ENCODE measurements around the gene PGRMC2.

The PGRMC2 gene

GRCh38 chr4:128241019-128241418 is 46.6 kb downstream of the PGRMC2 start:
- no peaks in the 10 kb centered on the region for H3K27me3 ChIP-seq (ENCODE audit: insufficient read depth, low read length)
- peaks cover 10% of the 10 kb centered on the region; the same call in 1 of the 2 replicates for H3K9me3 ChIP-seq (ENCODE audit: insufficient read depth, low read depth, low read length)
- no peak overlapping the region for H3K9ac ChIP-seq (ENCODE audit: low read depth, low read length)
- no peak overlapping the region for H3K4me3 ChIP-seq (ENCODE audit: low read length)
- no peaks in the 10 kb centered on the region for H3K4me1 ChIP-seq (ENCODE audit: insufficient read depth, low read length)
- no peaks in the 10 kb centered on the region for H3K36me3 ChIP-seq (ENCODE audit: insufficient read depth, low read depth, low read length)
- no peak overlapping the region for H3K27ac ChIP-seq (ENCODE audit: low read length)

- Histone ChIP-seq H3K9ac (ENCODE audit: low read depth, low read length) (no peak overlapping the region), H3K36me3 (ENCODE audit: insufficient read depth, low read depth, low read length) (no peaks in the 10 kb centered on the region), H3K4me3 (ENCODE audit: low read length) (no peak overlapping the region), H3K4me1 (ENCODE audit: insufficient read depth, low read length) (no peaks in the 10 kb centered on the region), H3K9me3 (ENCODE audit: insufficient read depth, low read depth, low read length) (no peaks in the 10 kb centered on the region), H3K27ac (ENCODE audit: low read length) (no peak overlapping the region), H3K27me3 (ENCODE audit: insufficient read depth, low read length) (no peaks in the 10 kb centered on the region)
Measured at GRCh38 chr4:128234836-128235235, 52.8 kb downstream of the PGRMC2 start.

- Histone ChIP-seq H3K4me1 (ENCODE audit: insufficient read depth, low read length) (no peaks in the 10 kb centered on the region), H3K9me3 (ENCODE audit: insufficient read depth, low read depth, low read length) (no peaks in the 10 kb centered on the region), H3K4me3 (ENCODE audit: low read length) (no peak overlapping the region), H3K27ac (ENCODE audit: low read length) (no peak overlapping the region), H3K36me3 (ENCODE audit: insufficient read depth, low read depth, low read length) (no peaks in the 10 kb centered on the region), H3K9ac (ENCODE audit: low read depth, low read length) (no peak overlapping the region), H3K27me3 (ENCODE audit: insufficient read depth, low read length) (no peaks in the 10 kb centered on the region)
Measured at GRCh38 chr4:128232719-128233118, 54.9 kb downstream of the PGRMC2 start.

- Histone ChIP-seq H3K4me1 (ENCODE audit: insufficient read depth, low read length) (no peaks in the 10 kb centered on the region), H3K9me3 (ENCODE audit: insufficient read depth, low read depth, low read length) (no peaks in the 10 kb centered on the region), H3K27me3 (ENCODE audit: insufficient read depth, low read length) (no peaks in the 10 kb centered on the region), H3K27ac (ENCODE audit: low read length) (no peak overlapping the region), H3K4me3 (ENCODE audit: low read length) (no peak overlapping the region), H3K36me3 (ENCODE audit: insufficient read depth, low read depth, low read length) (no peaks in the 10 kb centered on the region), H3K9ac (ENCODE audit: low read depth, low read length) (no peak overlapping the region)
Measured at GRCh38 chr4:128228845-128229795, 58.5 kb downstream of the PGRMC2 start.

GRCh38 chr4:128227991-128228571 is 59.5 kb downstream of the PGRMC2 start:
- H3K4me3 ChIP-seq (ENCODE audit: low read length): no peak overlapping the region
- no peak overlapping the region for H3K9ac ChIP-seq (ENCODE audit: low read depth, low read length)
- no peak overlapping the region for H3K27ac ChIP-seq (ENCODE audit: low read length)
- H3K4me1 ChIP-seq (ENCODE audit: insufficient read depth, low read length): no peaks in the 10 kb centered on the region
- no peaks in the 10 kb centered on the region for H3K27me3 ChIP-seq (ENCODE audit: insufficient read depth, low read length)
- H3K36me3 ChIP-seq (ENCODE audit: insufficient read depth, low read depth, low read length): no peaks in the 10 kb centered on the region
- no peaks in the 10 kb centered on the region for H3K9me3 ChIP-seq (ENCODE audit: insufficient read depth, low read depth, low read length)

- H3K4me1 ChIP-seq (ENCODE audit: insufficient read depth, low read length): no peaks in the 10 kb centered on the region
- H3K27ac ChIP-seq (ENCODE audit: low read length): no peak overlapping the region
- H3K9me3 ChIP-seq (ENCODE audit: insufficient read depth, low read depth, low read length): no peaks in the 10 kb centered on the region
- no peak overlapping the region for H3K9ac ChIP-seq (ENCODE audit: low read depth, low read length)
- H3K27me3 ChIP-seq (ENCODE audit: insufficient read depth, low read length): no peaks in the 10 kb centered on the region
- no peak overlapping the region for H3K4me3 ChIP-seq (ENCODE audit: low read length)
- no peaks in the 10 kb centered on the region for H3K36me3 ChIP-seq (ENCODE audit: insufficient read depth, low read depth, low read length)
Measured at GRCh38 chr4:128225148-128225547, 62.5 kb downstream of the PGRMC2 start.

- no peak overlapping the region for H3K4me3 ChIP-seq (ENCODE audit: low read length)
- no peaks in the 10 kb centered on the region for H3K4me1 ChIP-seq (ENCODE audit: insufficient read depth, low read length)
- no peaks in the 10 kb centered on the region for H3K36me3 ChIP-seq (ENCODE audit: insufficient read depth, low read depth, low read length)
- no peaks in the 10 kb centered on the region for H3K9me3 ChIP-seq (ENCODE audit: insufficient read depth, low read depth, low read length)
- no peaks in the 10 kb centered on the region for H3K27me3 ChIP-seq (ENCODE audit: insufficient read depth, low read length)
- no peak overlapping the region for H3K27ac ChIP-seq (ENCODE audit: low read length)
- H3K9ac ChIP-seq (ENCODE audit: low read depth, low read length): no peak overlapping the region
Measured at GRCh38 chr4:128221586-128221985, 66.0 kb downstream of the PGRMC2 start.

GRCh38 chr4:128220286-128221235 is 67.1 kb downstream of the PGRMC2 start:
- Histone ChIP-seq H3K9ac (ENCODE audit: low read depth, low read length) (no peak overlapping the region), H3K27me3 (ENCODE audit: insufficient read depth, low read length) (no peaks in the 10 kb centered on the region), H3K36me3 (ENCODE audit: insufficient read depth, low read depth, low read length) (no peaks in the 10 kb centered on the region), H3K4me3 (ENCODE audit: low read length) (no peak overlapping the region), H3K27ac (ENCODE audit: low read length) (no peak overlapping the region), H3K9me3 (ENCODE audit: insufficient read depth, low read depth, low read length) (no peaks in the 10 kb centered on the region), H3K4me1 (ENCODE audit: insufficient read depth, low read length) (no peaks in the 10 kb centered on the region)

Measured in iPS-20b (cell line).